HG03469 (cell line): ENCODE results near the gene PTPRO.

Source experiments
- ATAC-seq: cut with Tn5 transposase; IDR thresholded peaks from one replicate; pipeline ENCODE4 v1.9.1; 2021; ENCODE audit warnings: mild to moderate bottlenecking, moderate library complexity, moderate number of reproducible peaks; ENCODE audit not compliant: unreplicated experiment

Gene PTPRO

GRCh38 chr12:15346488-15346887, 24.2 kb downstream of the PTPRO start:
- no peak for ATAC-seq

- ATAC-seq = no peak
Observed at GRCh38 chr12:15350643-15351042, 28.3 kb downstream of the PTPRO start.

GRCh38 chr12:15355766-15356165, 33.5 kb downstream of the PTPRO start:
- no peak for ATAC-seq

DNA sequence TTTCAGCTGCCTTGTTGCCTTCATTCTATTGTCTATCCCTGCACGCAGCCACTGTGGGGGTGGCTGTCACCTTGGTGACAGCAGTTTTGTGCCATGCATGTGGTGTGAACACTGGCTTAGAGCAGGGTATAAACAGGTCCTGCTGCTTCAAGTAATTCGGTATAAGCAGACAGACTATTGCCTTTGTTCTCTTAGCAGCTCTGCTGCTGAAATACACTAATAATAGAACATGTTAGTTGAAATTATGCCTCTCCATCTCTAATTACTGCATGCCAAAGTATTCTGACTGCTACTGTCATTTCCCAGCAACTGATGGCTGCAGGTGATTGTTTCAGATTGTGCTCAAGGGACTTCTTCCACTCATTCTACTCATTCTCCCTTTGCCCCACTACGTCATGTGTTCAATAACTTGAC, 34.6 kb downstream of the PTPRO start:
- no peak for ATAC-seq

- no peak for ATAC-seq
Observed at GRCh38 chr12:15364221-15365160, 42.2 kb downstream of the PTPRO start.

DNA sequence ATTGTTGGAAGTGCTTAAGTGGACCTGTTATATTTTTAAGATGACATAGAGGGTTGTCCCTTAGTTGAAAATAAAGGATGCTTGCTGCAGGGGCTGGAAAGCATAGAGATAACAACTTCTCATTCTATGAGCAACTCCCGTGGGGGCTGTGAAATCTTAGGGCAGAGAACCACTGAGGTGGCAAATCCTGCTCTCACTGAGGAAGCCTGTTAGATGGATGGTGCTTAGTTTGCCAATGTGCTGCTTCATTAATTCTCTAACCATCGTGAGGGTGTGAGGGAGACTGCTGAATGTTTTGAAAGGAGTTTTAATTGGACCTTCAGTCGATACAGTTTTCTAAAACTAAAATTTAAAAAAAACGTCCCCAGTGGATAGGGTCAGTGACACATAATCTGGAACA, 46.5 kb downstream of the PTPRO start:
- no peak for ATAC-seq

GRCh38 chr12:15372352-15372751, 50.0 kb downstream of the PTPRO start:
- no peak for ATAC-seq

DNA sequence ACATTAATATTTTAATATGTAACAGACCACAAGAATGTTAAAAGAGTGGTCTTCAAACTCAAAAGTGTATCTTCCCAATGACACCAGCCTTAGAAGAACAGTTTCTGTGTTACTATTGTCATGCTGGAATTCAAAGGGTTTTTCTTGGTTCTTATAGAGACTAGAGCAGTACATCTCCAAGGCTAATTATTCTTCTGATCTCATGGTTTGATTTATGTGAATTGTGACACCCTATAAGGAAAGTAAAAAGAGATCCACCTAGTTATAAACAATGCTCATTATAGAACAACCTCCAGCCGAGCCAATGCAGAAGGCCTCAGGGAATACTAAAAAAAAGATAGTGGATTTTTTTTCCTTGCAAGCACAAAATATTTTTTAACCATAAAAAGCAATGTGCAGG, 65.5 kb downstream of the PTPRO start:
- no peak for ATAC-seq

GRCh38 chr12:15389561-15389960, 67.3 kb downstream of the PTPRO start:
- ATAC-seq = no peak

- ATAC-seq = no peak
Observed at GRCh38 chr12:15393037-15393436, 70.7 kb downstream of the PTPRO start.

DNA sequence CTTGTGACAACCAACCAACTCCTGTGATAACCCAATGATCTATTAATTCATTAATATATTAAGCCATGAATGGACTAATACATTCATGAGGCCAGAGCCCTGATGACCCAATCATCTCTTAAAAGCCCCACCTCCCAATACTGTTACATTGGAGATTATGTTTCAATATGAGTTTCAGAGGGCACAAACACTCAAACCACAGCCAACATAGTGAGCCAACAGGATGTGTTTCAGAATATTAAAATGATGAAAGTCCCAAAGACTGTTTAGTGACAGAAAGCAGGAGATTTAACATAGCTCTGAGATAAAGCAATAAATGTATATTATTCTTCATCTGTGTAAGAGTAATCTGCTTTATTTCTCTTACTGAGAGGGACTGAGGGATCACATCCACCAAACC, 71.7 kb downstream of the PTPRO start:
- ATAC-seq = no peak

DNA sequence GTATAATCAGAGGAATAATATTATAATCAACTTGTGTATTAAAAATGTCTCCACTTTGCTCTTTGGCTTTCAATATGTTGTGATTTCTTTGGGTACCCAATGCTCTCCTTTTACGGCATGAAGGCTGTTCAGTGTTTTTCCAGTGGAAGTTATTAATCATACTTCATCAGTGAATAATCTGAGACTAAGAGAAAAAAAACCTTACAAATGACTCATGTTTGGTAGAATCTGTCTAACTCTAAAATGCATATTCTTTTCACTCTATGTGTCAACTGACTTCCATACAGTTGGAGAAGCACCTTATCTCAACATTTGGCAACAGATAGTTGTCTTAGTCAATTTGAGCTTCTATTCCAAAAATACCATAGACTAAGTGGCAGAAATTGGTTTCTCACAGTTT, 82.2 kb downstream of the PTPRO start:
- ATAC-seq = no peak

- no peak for ATAC-seq
Observed at GRCh38 chr12:15405606-15406005, 83.3 kb downstream of the PTPRO start.

GRCh38 chr12:15407025-15407424, 84.7 kb downstream of the PTPRO start:
- no peak for ATAC-seq

DNA sequence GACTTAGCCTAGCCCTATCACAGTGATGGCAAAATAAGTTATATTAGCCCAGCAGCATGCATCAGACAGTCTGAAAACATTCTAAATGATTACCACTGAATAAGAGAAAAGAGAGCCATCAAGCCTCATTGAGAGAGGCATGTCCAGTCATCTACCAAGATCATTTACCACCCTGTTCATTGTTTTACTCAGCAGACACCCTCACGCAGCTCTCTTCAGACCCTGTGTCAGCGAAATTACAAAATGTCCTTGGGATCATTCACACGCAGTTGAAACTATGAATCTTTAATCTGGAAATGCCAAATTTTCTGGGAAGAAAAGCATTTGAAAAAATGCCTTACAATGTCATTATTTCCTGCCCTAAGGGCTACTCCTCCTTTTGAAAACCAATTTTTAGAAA, 89.5 kb downstream of the PTPRO start:
- ATAC-seq = no peak

DNA sequence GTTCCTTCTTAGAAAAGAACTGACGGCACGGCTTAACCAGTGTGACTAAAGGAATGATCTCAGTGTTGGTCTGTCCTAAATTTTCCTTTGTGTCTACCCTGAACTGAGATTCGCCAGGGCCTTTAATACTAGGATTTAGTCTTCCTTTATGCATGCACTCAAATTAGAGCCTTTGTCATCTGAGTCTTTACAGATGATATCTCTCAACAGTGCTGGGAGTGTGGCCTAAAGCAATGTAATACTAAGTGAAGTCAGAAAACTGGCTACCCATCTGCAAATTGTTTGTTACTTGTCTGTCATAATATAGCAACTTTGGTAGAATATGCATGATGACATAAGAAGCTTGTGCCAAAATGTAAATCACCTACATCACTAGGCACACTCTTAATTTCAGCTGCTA, 95.4 kb downstream of the PTPRO start:
- ATAC-seq = no peak

- no peak for ATAC-seq
Observed at GRCh38 chr12:15423629-15424028, 101.3 kb downstream of the PTPRO start.

- no peak for ATAC-seq
Observed at GRCh38 chr12:15427913-15428312, 105.6 kb downstream of the PTPRO start.

- ATAC-seq = no peak
Observed at GRCh38 chr12:15428632-15429031, 106.3 kb downstream of the PTPRO start.

DNA sequence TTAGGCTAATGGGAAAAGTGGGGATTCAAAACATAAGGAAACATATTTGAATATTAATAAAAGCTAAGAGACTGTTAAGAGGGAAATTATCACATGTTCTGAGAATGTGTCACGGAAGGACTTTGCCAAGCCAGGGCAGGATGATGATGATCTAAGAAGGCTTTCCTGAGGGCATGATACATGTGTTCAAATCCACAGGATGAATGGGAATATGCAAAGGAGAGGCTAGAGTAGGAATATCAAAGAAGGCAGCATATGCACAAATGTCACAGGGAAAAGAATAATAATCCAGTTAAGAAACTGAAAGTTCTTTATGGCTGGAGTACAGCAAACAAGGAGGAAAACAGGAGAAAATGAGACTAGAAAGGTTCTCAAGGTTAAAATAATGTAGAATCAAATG, 107.0 kb downstream of the PTPRO start:
- ATAC-seq = no peak

DNA sequence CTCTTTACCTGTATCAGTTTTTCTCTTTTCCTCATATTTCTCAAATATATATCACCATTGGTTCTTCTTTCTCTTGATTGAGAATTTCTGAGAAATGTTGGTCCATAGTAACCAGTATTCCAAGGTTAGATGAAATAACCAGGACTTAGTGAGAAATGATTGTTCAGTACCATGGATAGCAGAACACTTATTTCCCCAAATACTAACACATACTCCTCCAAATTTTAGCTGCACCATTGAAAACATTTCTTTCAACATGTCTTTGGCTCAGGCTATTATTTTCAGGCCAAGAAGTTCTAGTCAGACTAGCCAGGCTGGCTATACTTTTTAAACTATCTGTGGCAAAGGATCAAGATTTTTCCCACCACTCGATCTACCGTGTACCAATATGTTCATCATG, 113.3 kb downstream of the PTPRO start:
- ATAC-seq = no peak

- no peak for ATAC-seq
Observed at GRCh38 chr12:15439459-15439858, 117.2 kb downstream of the PTPRO start.

DNA sequence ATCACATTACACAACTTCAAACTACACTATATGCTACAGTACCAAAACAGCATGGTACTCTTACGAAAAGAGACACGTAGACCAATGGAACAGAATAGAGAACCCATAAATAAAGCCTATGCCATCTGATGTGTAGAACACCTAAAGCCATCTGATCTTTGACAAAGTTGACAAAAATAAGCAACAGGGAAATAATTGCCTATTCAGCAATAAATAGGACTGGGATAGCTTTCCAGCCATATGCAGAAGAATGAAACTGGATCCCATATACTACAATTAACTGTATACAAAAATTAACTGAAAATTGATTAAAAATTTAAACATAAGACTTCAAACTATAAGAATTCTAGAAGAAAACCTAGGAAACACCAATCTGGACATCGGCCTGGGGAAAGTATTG, 120.7 kb downstream of the PTPRO start:
- ATAC-seq = no peak
